NCI-H1694 (cell line): ENCODE results near the gene CRNN.

ENCODE experiments used
- DNase-seq: peaks from one replicate; lab custom pipeline; 2025; lab: John Stamatoyannopoulos, UW

Gene CRNN

DNA sequence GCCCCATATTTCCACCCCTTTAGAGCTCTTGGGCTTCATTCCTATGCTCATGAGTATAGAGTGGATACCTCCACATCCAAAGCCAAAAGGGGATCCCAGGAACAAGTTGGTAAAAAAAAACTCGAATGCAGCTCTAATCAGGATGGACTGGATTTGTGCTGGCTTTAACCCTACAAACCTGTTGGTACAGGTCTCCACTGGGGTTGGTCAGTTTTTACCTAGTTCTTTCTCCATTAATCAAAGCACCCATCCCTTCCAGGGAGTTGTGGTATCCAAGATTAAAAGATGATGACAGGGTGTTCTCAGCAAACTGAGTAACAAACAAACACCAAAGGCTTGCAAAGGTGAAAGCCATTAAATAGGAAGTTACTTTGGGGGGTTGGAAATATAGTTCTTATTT is 5.9 kb upstream of the CRNN start:
- DNase-seq: no peak

GRCh38 chr1:152415454-152416227 is 1.6 kb upstream of the CRNN start:
- DNase-seq: no peak

DNA sequence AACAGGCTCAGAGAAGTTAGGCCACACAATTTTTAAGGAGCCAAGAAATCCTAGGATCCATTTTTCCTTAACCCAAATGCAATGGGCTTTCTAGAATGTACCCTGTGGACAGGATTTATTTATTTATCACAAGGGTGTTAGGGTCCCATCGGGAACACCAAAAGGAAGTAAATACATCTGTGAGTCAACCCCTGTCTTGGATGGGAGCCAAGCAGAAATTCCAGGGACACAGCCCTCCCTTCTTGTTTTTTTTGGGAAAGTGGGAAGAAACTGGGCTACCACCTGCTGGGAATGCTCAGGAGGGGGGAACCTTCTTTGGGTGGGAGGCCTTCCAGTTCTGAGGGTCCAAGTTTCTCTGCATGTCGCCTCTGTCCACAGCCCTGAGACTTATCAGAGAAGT is 1.3 kb downstream of the CRNN start:
- DNase-seq: no peak

- no peak for DNase-seq
Measured at GRCh38 chr1:152411134-152411533, 2.9 kb downstream of the CRNN start.

GRCh38 chr1:152410599-152410998 is 3.5 kb downstream of the CRNN start:
- DNase-seq: no peak

DNA sequence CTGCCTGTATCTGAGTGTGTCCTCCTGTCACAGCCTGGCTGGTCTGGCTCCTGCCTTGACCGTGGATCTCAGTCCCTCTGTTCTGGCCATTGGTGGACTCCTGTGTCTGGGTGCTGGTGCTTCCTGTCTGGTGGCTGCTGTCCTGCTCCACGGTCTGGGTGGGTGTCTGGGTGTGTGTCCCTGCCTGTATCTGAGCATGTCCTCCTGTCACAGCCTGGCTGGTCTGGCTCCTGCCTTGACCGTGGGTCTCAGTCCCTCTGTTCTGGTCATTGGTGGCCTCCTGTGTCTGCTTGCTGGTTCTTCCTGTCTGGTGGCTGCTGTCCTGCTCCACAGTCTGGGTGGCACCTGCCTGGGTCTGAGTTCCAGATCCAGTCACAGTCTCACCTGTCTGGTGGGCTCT is 4.0 kb downstream of the CRNN start:
- no peak for DNase-seq

GRCh38 chr1:152408664-152409063 is 5.4 kb downstream of the CRNN start:
- DNase-seq: no peak

DNA sequence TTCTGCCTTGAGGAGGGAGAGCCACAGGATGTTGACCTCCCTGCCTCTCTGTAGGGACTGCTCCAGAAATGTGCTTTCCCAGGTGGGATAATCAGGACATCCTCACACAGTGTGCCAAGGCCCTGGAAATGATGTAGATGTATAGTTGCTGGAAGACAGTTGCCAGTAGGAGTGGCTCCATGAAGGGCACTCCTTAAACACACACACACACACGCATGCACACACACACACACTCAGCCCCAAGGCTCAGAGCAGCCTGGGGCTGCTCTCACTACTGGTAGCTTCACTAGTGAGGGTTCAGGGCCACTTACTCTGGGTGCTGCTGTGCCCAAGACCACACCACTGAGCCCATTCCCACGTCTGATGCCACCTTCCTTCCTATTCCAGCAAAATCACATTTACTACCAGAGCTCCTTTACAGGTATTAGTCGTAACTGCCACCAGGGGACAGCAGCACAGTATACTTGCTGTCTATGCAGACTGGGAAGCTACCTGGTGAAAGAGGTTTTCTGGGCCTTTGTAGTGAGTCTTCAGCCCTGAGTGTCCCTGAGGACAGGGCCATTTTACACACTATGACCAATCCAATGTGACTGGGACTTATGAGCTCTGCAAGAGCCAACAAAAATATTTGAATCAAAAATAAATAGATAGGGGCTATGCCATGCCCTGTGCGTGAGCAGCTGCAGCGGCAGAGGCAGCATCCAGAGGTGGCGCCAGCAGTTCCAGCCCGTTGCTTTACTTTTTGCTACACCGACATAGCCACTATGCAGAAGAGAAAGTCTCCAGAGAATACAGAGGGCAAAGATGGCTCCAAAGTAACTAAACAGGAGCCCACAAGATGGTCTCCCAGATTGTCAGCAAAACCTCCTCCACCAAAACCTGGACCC is 15.0 kb downstream of the CRNN start:
- DNase-seq: no peak

- DNase-seq: no peak
Measured at GRCh38 chr1:152397474-152397873, 16.6 kb downstream of the CRNN start.

GRCh38 chr1:152394151-152394550 is 19.9 kb downstream of the CRNN start:
- DNase-seq: no peak

DNA sequence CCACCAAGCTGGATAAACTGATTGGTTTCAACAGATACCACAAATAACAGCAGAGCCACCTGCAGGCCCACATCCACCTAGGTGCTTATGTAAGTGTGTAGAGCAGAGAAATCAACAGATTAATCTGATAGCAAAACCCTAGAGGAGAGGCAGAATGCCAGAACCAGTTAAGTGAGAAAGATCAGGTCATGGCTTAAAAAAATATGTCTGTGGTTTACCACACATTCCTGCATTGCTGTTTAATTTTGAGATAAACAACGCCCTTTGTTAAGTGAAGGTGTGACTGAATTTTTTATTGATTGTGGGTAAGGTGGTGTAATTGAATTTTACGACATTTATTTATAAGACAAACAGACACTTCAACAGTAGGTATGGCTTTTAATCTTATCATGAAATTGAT is 21.2 kb downstream of the CRNN start:
- DNase-seq: no peak

GRCh38 chr1:152388889-152389288 is 25.2 kb downstream of the CRNN start:
- DNase-seq: no peak

DNA sequence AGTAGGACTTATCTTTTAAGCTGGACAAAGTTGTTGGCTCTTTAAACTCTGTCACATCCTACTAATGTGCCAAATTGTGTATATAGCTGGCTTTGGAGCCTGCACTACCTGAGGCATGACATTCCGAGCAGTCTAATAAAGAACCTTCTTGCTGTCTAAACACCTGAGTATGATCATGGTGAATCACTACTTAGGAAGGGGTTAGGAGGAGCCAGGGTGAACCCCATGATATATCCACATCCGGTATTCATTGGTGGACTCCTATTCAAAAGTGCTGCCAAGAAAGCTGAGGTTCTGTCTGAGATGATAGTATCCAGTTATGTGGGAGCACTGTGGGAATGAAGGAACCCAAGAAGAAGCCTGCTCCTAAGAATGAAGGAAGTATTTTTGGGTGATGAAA is 27.1 kb downstream of the CRNN start:
- no peak for DNase-seq

DNA sequence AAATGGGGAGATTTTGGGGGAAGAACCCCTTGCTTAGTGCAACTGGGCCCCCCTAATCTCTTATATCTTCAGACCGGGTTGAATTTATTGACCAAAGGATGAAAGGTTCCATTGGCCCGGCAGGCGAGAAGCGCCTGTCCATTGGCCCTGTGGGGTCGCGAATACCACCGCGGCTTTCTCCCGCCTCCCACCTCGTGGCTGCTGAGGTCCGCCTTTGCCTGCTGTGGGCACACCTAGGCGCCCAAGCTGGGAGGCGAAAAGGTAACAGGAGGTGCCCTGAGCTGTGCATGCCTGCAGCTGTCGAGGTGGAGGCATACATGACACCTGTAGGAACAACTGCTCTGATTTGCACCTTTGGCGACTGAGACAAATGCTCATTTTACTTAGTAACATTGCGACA is 33.1 kb downstream of the CRNN start:
- DNase-seq: no peak

GRCh38 chr1:152374451-152374850 is 39.6 kb downstream of the CRNN start:
- DNase-seq: no peak

GRCh38 chr1:152372672-152373071 is 41.4 kb downstream of the CRNN start:
- DNase-seq: no peak

DNA sequence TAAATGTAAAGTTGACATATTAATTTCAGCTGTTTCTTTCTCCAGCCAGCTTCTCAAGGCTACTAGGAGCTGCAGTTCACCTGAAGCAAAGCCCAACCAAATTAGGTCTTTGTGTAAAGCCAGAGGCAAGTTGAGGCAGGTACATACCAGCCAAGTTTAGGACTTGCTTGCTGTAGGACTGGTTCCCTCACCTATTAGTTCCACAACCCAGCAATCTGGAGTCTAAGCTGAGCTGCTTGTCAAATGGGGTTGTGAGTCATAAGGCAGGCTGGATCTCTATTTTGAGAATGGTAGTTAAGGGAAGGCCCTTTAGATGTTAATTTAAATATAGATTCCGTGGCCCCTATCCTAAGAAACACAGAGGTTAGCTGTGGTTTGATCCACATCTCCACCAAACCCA is 46.6 kb downstream of the CRNN start:
- no peak for DNase-seq

DNA sequence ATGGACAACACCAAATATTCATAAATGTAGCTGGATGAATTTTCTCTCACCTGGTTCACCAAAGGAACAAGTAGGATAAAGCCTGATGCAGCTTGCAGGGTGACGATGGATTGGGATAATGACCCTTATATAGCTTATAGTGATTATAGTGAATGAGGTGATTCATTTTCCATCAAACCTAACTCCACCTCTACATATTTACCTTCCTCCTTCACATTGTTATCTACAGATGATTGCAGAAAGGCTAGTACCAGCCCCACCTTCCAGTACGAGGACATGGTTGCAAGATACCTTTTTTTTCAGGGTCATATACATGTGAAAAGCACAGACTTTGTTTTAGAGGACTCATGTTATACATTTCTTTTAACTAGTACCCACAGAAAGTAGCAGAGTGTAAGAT is 54.2 kb downstream of the CRNN start, which contains the start of gene FLG2:
Gene FLG2 (minus strand): TSS at position 101 of the 400 bp plus-strand sequence. CDS start 1,122 bp downstream, outside the sequence.
- DNase-seq: no peak
